Lower leg skin (tissue), 3 donors: ENCODE results near the gene OS9.

Experiments
- CTCF ChIP-seq, 3 donors: fragments of 450-650 bp; IDR thresholded peaks; one replicate each; pipeline ENCODE4 v1.5.1; 2016; ENCODE audit warnings: antibody characterized with exemption in 3 of 3, mild to moderate bottlenecking in 3 of 3, moderate library complexity in 2 of 3
- POLR2A ChIP-seq, 2 donors: fragments of 450-650 bp; IDR thresholded peaks; one replicate each; pipeline ENCODE4 v1.6.1; 2016 to 2017; ENCODE audit warnings: antibody characterized with exemption in 2 of 2, mild to moderate bottlenecking in 1 of 2, moderate library complexity in 1 of 2

GRCh38 chr12:57712701-57713100 is 18.8 kb downstream of the OS9 start:
- TF ChIP-seq CTCF (IDR thresholded peaks at IDR 0.05) (no peak), POLR2A (IDR thresholded peaks at IDR 0.05) (no peak)
